SIG-M5 treated with dmso at 0.1 percent for 504 hours (cell line): ENCODE results near the gene BEND6.

Experiments used
- DNase-seq: peaks from one replicate; lab custom pipeline; 2025; ENCODE audit not compliant: unreplicated experiment; lab: John Stamatoyannopoulos, UW

Gene BEND6

GRCh38 chr6:56954403-56955170 is at the start of gene BEND6:
BEND6 (plus strand) TSS chr6:56955107; CDS start chr6:56981811, 26,704 bp downstream.
- DNase-seq, result peak; percentile 63

- no peak for DNase-seq
Observed at GRCh38 chr6:56905378-56905777, 49.5 kb upstream of the BEND6 start.

- no peak for DNase-seq
Observed at GRCh38 chr6:56906752-56907151, 48.2 kb upstream of the BEND6 start.

GRCh38 chr6:56909115-56909907 is 45.6 kb upstream of the BEND6 start:
- DNase-seq, result no peak

- DNase-seq, result no peak
Observed at GRCh38 chr6:56911847-56912246, 43.1 kb upstream of the BEND6 start.

- no peak for DNase-seq
Observed at GRCh38 chr6:56913285-56914074, 41.4 kb upstream of the BEND6 start.

GRCh38 chr6:56914798-56915658 is 39.9 kb upstream of the BEND6 start:
- peak; percentile 12 for DNase-seq

GRCh38 chr6:56915832-56916231 is 39.1 kb upstream of the BEND6 start:
- no peak for DNase-seq

- DNase-seq, result no peak
Observed at GRCh38 chr6:56916849-56917551, 37.9 kb upstream of the BEND6 start.

- DNase-seq, result no peak
Observed at GRCh38 chr6:56922645-56923044, 32.3 kb upstream of the BEND6 start.

GRCh38 chr6:56923565-56923964 is 31.3 kb upstream of the BEND6 start:
- DNase-seq, result no peak

GRCh38 chr6:56927538-56928453 is 27.1 kb upstream of the BEND6 start:
- peak; percentile 11 for DNase-seq

GRCh38 chr6:56930846-56931245 is 24.1 kb upstream of the BEND6 start:
- no peak for DNase-seq

- peak; percentile 18 for DNase-seq
Observed at GRCh38 chr6:56932910-56933477, 21.9 kb upstream of the BEND6 start.

- DNase-seq, result peak; percentile 40
Observed at GRCh38 chr6:56933650-56934049, 21.3 kb upstream of the BEND6 start.

GRCh38 chr6:56934876-56935275 is 20.0 kb upstream of the BEND6 start:
- no peak for DNase-seq

- DNase-seq, result no peak
Observed at GRCh38 chr6:56936466-56936865, 18.4 kb upstream of the BEND6 start.

- DNase-seq, result no peak
Observed at GRCh38 chr6:56938649-56939191, 16.2 kb upstream of the BEND6 start.
